Pancreas (tissue), 10 donors: ENCODE results near the gene PIK3R2. TPM values are rescaled to one million over a fixed set of nuclear protein-coding genes. Genes with fewer than 3 reads are reported as not detected.

Experiments
- ATAC-seq, 4 donors: fragments of 200-7000 bp; cut with Tn5 transposase; one replicate each; pipeline versions ENCODE4 v1.8.0 to v1.9.1; 2020; ENCODE audit warnings: mild to moderate bottlenecking in 4 of 4, moderate library complexity in 4 of 4
- DNase-seq, 6 donors: peaks; one replicate each; pipeline ENCODE4 v3.0.0-alpha.2; 2020
- FAIRE-seq: peaks from 2 replicates; lab custom pipeline; 2012; peaks lifted over from hg19 to GRCh38; lab: Jason Lieb, UNC
- H3K27ac ChIP-seq, 4 donors: fragments of 200-600 bp; sonication (generic); 1 replicate in 3 of 4; 2 replicates in 1 of 4; pipeline versions ENCODE4 v1.5.0 to v1.8.0; 2020
- H3K27me3 ChIP-seq, 4 donors: fragments of 200-600 bp; one replicate each; pipeline ENCODE4 v1.8.0; 2021
- H3K36me3 ChIP-seq, 3 donors: fragments of 200-600 bp; sonication (generic) in 1 of 3; one replicate each; pipeline versions ENCODE4 v1.5.0 to v1.8.0; 2020 to 2021
- H3K4me1 ChIP-seq, 3 donors: fragments of 200-600 bp; one replicate each; pipeline ENCODE4 v1.8.0; 2021
- H3K4me3 ChIP-seq, 4 donors: fragments of 200-600 bp; sonication (generic) in 2 of 4; one replicate each; pipeline versions ENCODE4 v1.5.0 to v1.8.0; 2020 to 2021
- H3K9me3 ChIP-seq, 4 donors: fragments of 200-600 bp; one replicate each; pipeline ENCODE4 v1.8.0; 2021
- WGBS, 2 donors: extraction: QIAGEN DNeasy Blood & Tissue Kit; methylation state at CpG; one replicate each; pipeline ENCODE4 v1.1.7; 2013; 5-methylcytosine and 5-hydroxymethylcytosine counted together
- intact Hi-C, 3 donors: fragments of 100-400 bp; cut with DNase I; formaldehyde crosslinking; loops; one replicate each; pipeline versions ENCODE4 v1.11.1 to v1.14.2; 2022
- polyA plus RNA-seq, 2 donors: library from polyadenylated mRNA; stranded (reverse); fragments of 200-250 nt; gene quantifications; one replicate each; pipeline ENCODE4 v1.2.3, GENCODE V29; 2013
- total RNA-seq, 6 donors: library from RNA; stranded (reverse); fragmentation: NEBNext Ultra II Directional in 4 of 6; extraction: Animal tissue kit (Norgen Biotek cat#: 25700) in 4 of 6; gene quantifications; one replicate each; pipeline versions ENCODE4 v1.2.1 to v1.2.4, GENCODE V29; 2021 to 2023
- TF ChIP-seq, protein P1 (sequence below), 4 donors: fragments of 200-600 bp; sonication (generic) in 3 of 4; IDR thresholded peaks; one replicate each; pipeline versions ENCODE4 v1.5.0 to v1.8.0; 2021; ENCODE audit warnings: antibody characterized with exemption in 4 of 4
- donor health status: healthy with polysubstance abuse.
- donor health status: DM: no; HTN: no; CAD: no; lungs with moderate emphysema.
- donor health status: DM: no; HTN: no; CAD: no.
- donor health status: control.
- donor health status: control.
- donor health status: Bipolar disorder and iron deficiency.
- donor health status: DM: yes; HTN: yes; CAD: no.
- donor health status: DM: no; HTN: no; CAD: no.
- donor health status: DM: no; HTN: no; CAD: no.
- donor health status: DM: yes; HTN: yes; CAD: no.

PIK3R2 gene
- total and polyA plus RNA-seq, 8 donors, result 4.3 to 21.2 (median 11.9) TPM

DNA sequence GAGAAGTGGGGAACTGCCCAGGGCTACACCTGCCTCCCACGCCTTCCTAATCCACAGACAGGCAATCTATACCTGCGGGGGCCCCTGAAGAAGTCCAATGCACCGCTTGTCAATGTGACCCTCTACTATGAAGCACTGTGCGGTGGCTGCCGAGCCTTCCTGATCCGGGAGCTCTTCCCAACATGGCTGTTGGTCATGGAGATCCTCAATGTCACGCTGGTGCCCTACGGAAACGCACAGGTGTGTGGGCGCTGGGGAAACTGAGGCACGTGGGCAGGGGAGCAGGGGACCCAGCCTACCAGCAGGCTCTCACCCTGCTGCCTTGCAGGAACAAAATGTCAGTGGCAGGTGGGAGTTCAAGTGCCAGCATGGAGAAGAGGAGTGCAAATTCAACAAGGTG, 22.0 kb downstream of the PIK3R2 start:
- H3K27me3 ChIP-seq, result no peaks in the 10 kb centered on the region
- peak overlapping the region in 2 of 4 donors; percentile 5 to 70 for H3K4me3 ChIP-seq
- H3K27ac ChIP-seq, result peak overlapping the region in 1 of 4 donors; percentile 74
- no peaks in the 10 kb centered on the region for H3K9me3 ChIP-seq
- peaks cover 0 to 6% (median 3%) of the 10 kb centered on the region in 3 donors for H3K4me1 ChIP-seq
- no peak for ATAC-seq
- no peak for FAIRE-seq
- H3K36me3 ChIP-seq, result no peaks in the 10 kb centered on the region
- WGBS, 2 donors, result 75 to 83% methylated on average over 11 of the region's 11 CpGs
- TF ChIP-seq, protein P1, sequence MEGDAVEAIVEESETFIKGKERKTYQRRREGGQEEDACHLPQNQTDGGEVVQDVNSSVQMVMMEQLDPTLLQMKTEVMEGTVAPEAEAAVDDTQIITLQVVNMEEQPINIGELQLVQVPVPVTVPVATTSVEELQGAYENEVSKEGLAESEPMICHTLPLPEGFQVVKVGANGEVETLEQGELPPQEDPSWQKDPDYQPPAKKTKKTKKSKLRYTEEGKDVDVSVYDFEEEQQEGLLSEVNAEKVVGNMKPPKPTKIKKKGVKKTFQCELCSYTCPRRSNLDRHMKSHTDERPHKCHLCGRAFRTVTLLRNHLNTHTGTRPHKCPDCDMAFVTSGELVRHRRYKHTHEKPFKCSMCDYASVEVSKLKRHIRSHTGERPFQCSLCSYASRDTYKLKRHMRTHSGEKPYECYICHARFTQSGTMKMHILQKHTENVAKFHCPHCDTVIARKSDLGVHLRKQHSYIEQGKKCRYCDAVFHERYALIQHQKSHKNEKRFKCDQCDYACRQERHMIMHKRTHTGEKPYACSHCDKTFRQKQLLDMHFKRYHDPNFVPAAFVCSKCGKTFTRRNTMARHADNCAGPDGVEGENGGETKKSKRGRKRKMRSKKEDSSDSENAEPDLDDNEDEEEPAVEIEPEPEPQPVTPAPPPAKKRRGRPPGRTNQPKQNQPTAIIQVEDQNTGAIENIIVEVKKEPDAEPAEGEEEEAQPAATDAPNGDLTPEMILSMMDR (IDR thresholded peaks at IDR 0.05), result no peak
- peak in 1 of 6 donors; percentile 23 for DNase-seq
- intact Hi-C loops, result no loop called here

DNA sequence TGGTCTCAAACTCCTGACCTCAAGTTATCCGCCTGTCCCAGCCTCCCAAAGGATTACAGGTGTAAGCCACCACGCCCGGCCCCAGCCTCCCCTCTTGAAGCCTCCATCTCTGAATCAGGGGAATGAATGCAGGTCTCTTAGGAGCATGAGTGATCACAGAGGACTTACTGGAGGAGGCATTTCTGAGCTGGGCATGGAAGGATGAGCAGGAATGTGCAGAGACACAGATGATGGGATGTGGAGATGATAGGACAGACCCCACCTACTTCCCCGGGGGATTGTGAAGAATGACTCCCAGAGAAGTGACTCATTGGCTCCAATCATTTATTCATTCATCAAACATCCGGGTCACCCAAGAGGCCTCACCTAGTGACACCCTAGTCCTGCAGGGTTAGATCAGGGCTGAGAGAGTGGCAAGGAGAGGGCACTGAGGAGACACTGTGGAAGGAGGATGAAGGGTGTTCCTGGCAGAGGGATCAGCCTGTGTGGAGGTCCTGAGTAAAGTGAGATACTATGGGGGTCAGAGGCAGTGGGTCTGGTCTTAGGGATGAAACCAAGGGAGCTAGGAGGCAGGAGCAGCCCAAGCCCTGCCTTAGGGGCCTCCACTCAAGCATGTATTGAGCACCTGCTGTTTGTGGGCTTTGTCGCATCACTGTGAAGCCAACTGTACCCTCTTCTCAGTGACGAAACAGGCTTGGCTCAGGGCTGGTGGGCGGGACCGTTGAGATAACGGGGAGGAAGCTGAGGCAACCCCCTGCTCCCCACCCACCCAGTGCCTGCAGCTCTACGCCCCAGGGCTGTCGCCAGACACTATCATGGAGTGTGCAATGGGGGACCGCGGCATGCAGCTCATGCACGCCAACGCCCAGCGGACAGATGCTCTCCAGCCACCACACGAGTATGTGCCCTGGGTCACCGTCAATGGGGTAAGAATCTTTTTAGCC, 23.7 kb downstream of the PIK3R2 start:
- H3K4me3 ChIP-seq, result no peak overlapping the region
- FAIRE-seq (no peak), ATAC-seq (no peak), DNase-seq (peak in 1 of 6 donors; percentile 14)
- WGBS, 2 donors, result 87 to 91% methylated on average over 19 of the region's 19 CpGs
- H3K36me3 ChIP-seq, result no peaks in the 10 kb centered on the region
- H3K27me3 ChIP-seq, result no peaks in the 10 kb centered on the region
- TF ChIP-seq, protein P1 (IDR thresholded peaks at IDR 0.05), result no peak
- peaks cover 0 to 6% (median 3%) of the 10 kb centered on the region in 3 donors for H3K4me1 ChIP-seq
- no peaks in the 10 kb centered on the region for H3K9me3 ChIP-seq
- intact Hi-C loops, result no loop called here
- H3K27ac ChIP-seq, result no peak overlapping the region

DNA sequence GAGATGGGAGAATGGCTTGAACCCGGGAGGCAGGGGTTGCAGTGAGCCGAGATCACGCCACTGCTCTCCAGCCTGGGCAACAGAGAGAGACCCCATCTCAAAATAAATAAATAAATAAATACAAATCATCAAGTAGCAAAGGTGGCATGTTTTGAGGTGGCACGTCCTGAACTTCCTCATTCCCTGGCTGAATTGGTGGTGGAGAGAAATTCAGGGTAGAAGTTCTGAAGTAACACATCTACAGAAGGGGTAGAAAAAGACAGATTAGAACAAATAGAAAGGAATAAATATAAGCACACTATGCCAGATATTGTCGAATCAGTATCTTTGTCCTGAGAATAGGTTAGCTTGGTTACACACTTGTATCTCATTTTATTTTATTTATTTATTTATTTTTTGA, 27.0 kb downstream of the PIK3R2 start:
- Histone ChIP-seq H3K9me3 (no peaks in the 10 kb centered on the region), H3K27me3 (no peaks in the 10 kb centered on the region), H3K4me1 (peaks cover 0 to under 1% (median 0%) of the 10 kb centered on the region in 3 donors), H3K36me3 (no peaks in the 10 kb centered on the region), H3K27ac (no peak overlapping the region), H3K4me3 (no peak overlapping the region)
- intact Hi-C loops, result no loop called here
- TF ChIP-seq, protein P1 (IDR thresholded peaks at IDR 0.05), result no peak
- DNase-seq (no peak), ATAC-seq (peak in 1 of 4 donors; percentile 19), FAIRE-seq (no peak)
- WGBS, 2 donors, result 85 to 95% methylated on average over 5 of the region's 5 CpGs

DNA sequence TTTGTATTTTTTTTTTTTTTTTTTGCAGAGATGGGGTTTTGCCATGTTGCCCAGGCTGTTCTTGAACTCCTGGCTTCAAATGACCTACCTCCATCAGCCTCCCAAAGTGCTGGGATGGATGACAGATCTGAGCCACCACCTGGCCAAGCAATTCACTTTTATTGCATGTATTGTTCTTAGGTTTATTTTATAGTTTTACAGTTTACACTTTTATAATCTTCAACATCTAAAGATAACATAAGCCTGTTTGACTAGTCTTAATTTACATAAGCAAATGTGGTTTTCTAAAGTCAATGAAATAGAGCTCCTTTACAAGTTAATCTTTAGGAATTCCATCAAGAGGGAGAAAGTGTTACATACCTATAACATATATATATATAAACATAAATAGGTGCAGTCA, 30.6 kb downstream of the PIK3R2 start:
- FAIRE-seq, result peak; percentile 29
- ATAC-seq, result no peak
- Histone ChIP-seq H3K36me3 (no peaks in the 10 kb centered on the region), H3K9me3 (no peaks in the 10 kb centered on the region), H3K27ac (no peak overlapping the region), H3K4me1 (no peaks in the 10 kb centered on the region), H3K4me3 (no peak overlapping the region), H3K27me3 (no peaks in the 10 kb centered on the region)
- intact Hi-C loops, result no loop called here
- no peak for DNase-seq
- TF ChIP-seq, protein P1 (IDR thresholded peaks at IDR 0.05), result no peak

DNA sequence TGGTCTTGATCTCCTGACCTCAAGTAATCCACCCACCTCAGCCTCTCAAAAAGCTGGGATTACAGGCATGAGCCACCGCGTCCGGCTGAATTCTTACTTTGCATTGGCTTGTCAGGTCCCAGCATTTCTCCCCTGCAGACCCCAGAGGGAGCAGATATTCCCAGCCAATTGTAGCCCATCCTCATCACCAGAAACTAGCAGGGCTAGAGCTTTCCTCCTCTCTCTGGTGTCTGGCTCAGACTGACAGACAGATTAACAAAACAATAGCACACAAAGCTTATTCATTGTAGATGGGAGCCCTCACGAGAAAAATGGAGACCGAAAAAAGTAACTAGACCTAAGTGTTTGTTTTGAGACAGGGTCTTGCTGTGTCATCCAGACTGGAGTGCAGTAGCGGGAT, 32.6 kb downstream of the PIK3R2 start:
- Histone ChIP-seq H3K27ac (no peak overlapping the region), H3K27me3 (no peaks in the 10 kb centered on the region), H3K36me3 (no peaks in the 10 kb centered on the region), H3K9me3 (no peaks in the 10 kb centered on the region), H3K4me1 (no peaks in the 10 kb centered on the region), H3K4me3 (no peak overlapping the region)
- no peak for DNase-seq
- no peak for ATAC-seq
- TF ChIP-seq, protein P1 (IDR thresholded peaks at IDR 0.05), result no peak
- no peak for FAIRE-seq
- intact Hi-C loops, result no loop called here
- 67 to 72% methylated on average over 6 of the region's 6 CpGs for WGBS, 2 donors
